Endothelial cell of umbilical vein (primary cell): Measurements from ENCODE around the gene HDAC7. TPM values are rescaled to one million over a fixed set of nuclear protein-coding genes. Genes with fewer than 3 reads are reported as not detected.
A peak's percentile ranks its signal among the peaks of the same experiment; 100 is the strongest.

Source experiments
- BruUV-seq: library from RNA; stranded (reverse); fragments of 400-500 nt; replicated peaks from 2 replicates; lab custom pipeline; 2021; lab: Mats Ljungman, UMichigan
- CTCF ChIA-PET: fragments of 300-600, 350-600 bp; sonication (Branson Sonifier 250); formaldehyde crosslinking; loops from one replicate; lab custom pipeline; 2021; ENCODE audit warnings: antibody characterized with exemption, inconsistent platforms; lab: Charles Lee
- POLR2A ChIA-PET: fragments of 300-600, 350-600 bp; sonication (Branson Sonifier 250); formaldehyde crosslinking; loops from one replicate; lab custom pipeline; 2021; ENCODE audit warnings: antibody characterized with exemption, inconsistent platforms; lab: Charles Lee
- DNase-seq: peaks from one replicate; pipeline ENCODE4 v3.0.0-alpha.2; 2011; ENCODE audit warnings: low read depth, low spot score
- FAIRE-seq: peaks from 2 replicates; lab custom pipeline; 2011; peaks lifted over from hg19 to GRCh38; lab: Jason Lieb, UNC
- H2AFZ ChIP-seq: 2 replicates; pipeline ENCODE4 v1.6.0; 2012; ENCODE audit warnings: low read depth, low read length, control low read depth, inconsistent platforms
- H3K27ac ChIP-seq: 2 replicates; pipeline ENCODE4 v1.5.1; 2011; ENCODE audit warnings: low read depth, mild to moderate bottlenecking, control low read depth, low read length, moderate library complexity; ENCODE audit not compliant: insufficient read depth
- H3K27me3 ChIP-seq, 2 experiments: 2 replicates each; pipeline versions ENCODE4 v1.6.0 to v1.6.1; 2011; ENCODE audit warnings: low read length in 2 of 2, mixed read lengths in 1 of 2; ENCODE audit not compliant: control insufficient read depth in 2 of 2, insufficient read depth in 2 of 2
- H3K36me3 ChIP-seq, 2 experiments: 2 replicates in 1 of 2; 3 replicates in 1 of 2; pipeline ENCODE4 v1.5.1; 2011; ENCODE audit warnings: low read length in 2 of 2, mild to moderate bottlenecking in 1 of 2, moderate library complexity in 1 of 2; ENCODE audit not compliant: control insufficient read depth in 2 of 2, insufficient read depth in 2 of 2; ENCODE audit errors: extremely low read depth in 1 of 2
- H3K4me1 ChIP-seq: 3 replicates; pipeline ENCODE4 v1.5.1; 2011; ENCODE audit warnings: mild to moderate bottlenecking, low read length; ENCODE audit not compliant: control insufficient read depth, insufficient read depth; ENCODE audit errors: extremely low read depth
- H3K4me2 ChIP-seq: 2 replicates; pipeline ENCODE4 v1.6.1; 2011; ENCODE audit warnings: low read length, control low read depth, mixed read lengths; ENCODE audit not compliant: insufficient read depth
- H3K4me3 ChIP-seq, 3 experiments: fragments of 200-600 bp in 1 of 3; sonication (generic), shearing (Covaris generic) in 1 of 3; replicated peaks in 1 of 3; 2 replicates each; pipeline ENCODE4 v1.5.1; 2011 to 2016; ENCODE audit warnings: control low read depth in 3 of 3, low read length in 3 of 3, mild to moderate bottlenecking in 2 of 3, inconsistent platforms in 1 of 3, low read depth in 1 of 3, moderate library complexity in 1 of 3; ENCODE audit not compliant: insufficient read depth in 1 of 3
- H3K79me2 ChIP-seq: 2 replicates; pipeline ENCODE4 v1.6.0; 2012; ENCODE audit warnings: low read length, inconsistent platforms; ENCODE audit not compliant: control insufficient read depth, insufficient read depth
- H3K9ac ChIP-seq: replicated peaks from 2 replicates; pipeline ENCODE3; 2011; ENCODE audit warnings: low read length, control low read depth; ENCODE audit not compliant: insufficient read depth; ENCODE audit errors: extremely low read depth
- H3K9me1 ChIP-seq: replicated peaks from 3 replicates; pipeline ENCODE4 v1.6.0; 2011; ENCODE audit warnings: mild to moderate bottlenecking, low read length; ENCODE audit not compliant: control insufficient read depth, insufficient read depth; ENCODE audit errors: extremely low read depth
- H3K9me3 ChIP-seq: replicated peaks from 2 replicates; pipeline ENCODE4 v1.5.1; 2012; ENCODE audit warnings: low read length, inconsistent platforms; ENCODE audit not compliant: control insufficient read depth, insufficient read depth
- H4K20me1 ChIP-seq: replicated peaks from 2 replicates; pipeline ENCODE3; 2011; ENCODE audit warnings: mild to moderate bottlenecking, low read length; ENCODE audit not compliant: control insufficient read depth, insufficient read depth; ENCODE audit errors: extremely low read depth
- FOS ChIP-seq: IDR thresholded peaks from 2 replicates; pipeline ENCODE4 v1.6.1; 2011; ENCODE audit warnings: mild to moderate bottlenecking, low read length, moderate library complexity, borderline replicate concordance; ENCODE audit not compliant: insufficient read depth
- GATA2 ChIP-seq: IDR thresholded peaks from 2 replicates; pipeline ENCODE4 v1.7.0; 2011; ENCODE audit warnings: low read depth, mild to moderate bottlenecking, moderate library complexity, mixed read lengths, low read length; ENCODE audit not compliant: insufficient read length, insufficient read depth
- POLR2A ChIP-seq: IDR thresholded peaks from 2 replicates; pipeline ENCODE4 v1.6.1; 2012; ENCODE audit warnings: low read depth, mild to moderate bottlenecking, control low read depth, low read length
- POLR2AphosphoS5 ChIP-seq: IDR thresholded peaks from 2 replicates; pipeline ENCODE4 v1.6.1; 2012; ENCODE audit warnings: low read depth, mild to moderate bottlenecking, control low read depth, low read length, moderate library complexity; ENCODE audit not compliant: insufficient read depth
- dilution Hi-C: fragments of 300-500 bp; cut with MboI; formaldehyde crosslinking; loops from one replicate; pipeline ENCODE4 v1.15.0; 2019; ENCODE audit warnings: low sequenced_read_pairs; ENCODE audit not compliant: extremely low pct_ligation_motif_present
- intact Hi-C: fragments of 100-400 bp; cut with micrococcal nuclease; formaldehyde crosslinking; loops from one replicate; pipeline ENCODE4 v1.10.0; 2022
- polyA plus RNA-seq, 4 experiments: library from polyadenylated mRNA; depleted of rRNA in 3 of 4; stranded (reverse) in 3 of 4; unstranded in 1 of 4; fragments of >200 nt; gene quantifications; 2 replicates each; pipeline versions ENCODE4 v1.2.1 to v1.2.3, GENCODE V29; 2011 to 2012; ENCODE audit warnings: missing spikeins in 1 of 4
- total RNA-seq: library from RNA; stranded (reverse); gene quantifications from 2 replicates; pipeline ENCODE4 v1.2.3, GENCODE V29; 2021
- TF ChIP-seq, protein P1 (sequence below): IDR thresholded peaks from 2 replicates; pipeline ENCODE4 v1.6.1; 2011; ENCODE audit not compliant: insufficient read depth, insufficient read length

HDAC7 gene
- total and polyA plus RNA-seq, 2 donors (not counting 3 experiments of a cell fraction or from before 2014, with no cell fraction given): 119 to 249 TPM

DNA sequence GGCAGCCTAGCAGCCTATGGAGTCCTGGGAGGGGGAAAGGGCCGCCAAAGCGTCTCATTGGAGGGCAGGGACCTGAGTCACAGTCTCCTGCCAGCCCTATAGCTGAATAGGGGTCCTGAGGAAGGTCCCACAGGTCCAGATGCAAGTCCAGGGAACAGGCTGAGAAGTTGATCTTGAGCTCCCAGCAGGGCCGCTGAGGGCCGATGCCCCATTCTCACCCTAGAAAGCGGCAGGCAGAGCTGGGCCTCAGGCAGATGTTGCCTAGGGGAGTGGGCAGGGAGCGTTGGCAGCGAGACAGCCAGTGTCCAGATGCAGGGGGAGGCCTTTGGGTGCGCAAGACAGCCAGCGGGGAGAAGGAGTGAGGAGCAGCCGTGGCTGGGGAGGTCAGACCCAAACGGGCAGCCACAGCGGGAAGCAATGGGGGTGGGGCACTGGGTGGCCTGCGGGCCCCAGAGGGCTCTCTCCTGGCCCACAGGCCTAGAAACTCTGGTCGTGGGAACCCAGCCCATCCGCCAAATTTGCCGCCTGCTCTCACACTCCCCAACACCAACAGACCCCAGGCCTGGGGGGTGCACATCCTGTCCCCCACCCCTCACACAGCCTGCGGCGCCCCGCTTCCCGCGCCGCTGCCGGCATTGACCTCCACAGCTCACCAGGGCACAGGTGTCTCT is 1.1 kb downstream of the HDAC7 start:
- DNase-seq (peak; percentile 69), FAIRE-seq (peak; percentile 71)
- CTCF ChIA-PET: interaction anchor here (0.9 to 7.8 kb wide), 10 partner anchors 11 to 112 kb away, joined by 3 to 246 read pairs (median 8); partner anchors contain the start of genes RAPGEF3 and RPAP3
- POLR2A ChIA-PET: interaction anchor here (2.5 to 3.0 kb wide), 2 partner anchors 10 to 17 kb away, joined by 9 to 17 read pairs; no protein-coding TSS in a partner anchor
- dilution Hi-C loops: no loop called here
- H4K20me1 ChIP-seq: no peaks in the 10 kb centered on the region
- H3K36me3 ChIP-seq: peaks cover 4 to 7% of the 10 kb centered on the region in 2 experiments
- no peaks in the 10 kb centered on the region for H3K9me3 ChIP-seq
- no peaks in the 10 kb centered on the region for H3K27me3 ChIP-seq
- peak overlapping the region; percentile 79 to 85 (median 84) for H3K4me3 ChIP-seq
- intact Hi-C loops: loop anchor here (5.0 kb wide), 2 partner anchors 36 to 1446 kb away; partner anchors contain the start of gene SLC38A2
- H3K27ac ChIP-seq: peak overlapping the region; percentile 87
- peak overlapping the region; percentile 91 for H3K9ac ChIP-seq
- peaks cover 60% of the 10 kb centered on the region for H3K79me2 ChIP-seq
- TF ChIP-seq POLR2A: peak; percentile 32
- TF ChIP-seq POLR2AphosphoS5: peak; percentile 32
- TF ChIP-seq GATA2: no peak
- TF ChIP-seq, protein P1, sequence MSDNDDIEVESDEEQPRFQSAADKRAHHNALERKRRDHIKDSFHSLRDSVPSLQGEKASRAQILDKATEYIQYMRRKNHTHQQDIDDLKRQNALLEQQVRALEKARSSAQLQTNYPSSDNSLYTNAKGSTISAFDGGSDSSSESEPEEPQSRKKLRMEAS: no peak
- BruUV-seq: TSS peak; percentile 7
- H3K4me1 ChIP-seq: peaks cover 64% of the 10 kb centered on the region
- peak overlapping the region; percentile 89 for H3K4me2 ChIP-seq
- H3K9me1 ChIP-seq: no peaks in the 10 kb centered on the region
- no peak overlapping the region for H2AFZ ChIP-seq

DNA sequence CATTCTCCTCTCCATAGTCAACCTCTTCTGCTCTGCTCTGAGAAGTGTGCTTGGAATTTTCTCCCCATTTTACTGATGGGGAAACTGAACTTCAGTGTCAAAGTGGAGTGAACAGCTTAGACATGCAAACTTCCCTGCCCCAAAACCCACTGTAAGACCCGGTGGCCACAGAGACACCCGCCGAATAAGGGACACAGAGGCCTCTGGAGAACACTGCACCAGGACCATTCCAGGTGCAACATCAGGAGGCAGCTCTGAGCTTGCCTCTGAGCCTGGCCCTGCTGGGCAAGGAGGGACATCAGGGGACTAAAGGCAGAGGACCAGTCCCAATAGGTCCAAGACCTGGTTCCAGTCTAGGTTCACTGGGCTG is 1.7 kb downstream of the HDAC7 start:
- Histone ChIP-seq H2AFZ (no peak overlapping the region), H3K4me3 (peak overlapping the region; percentile 79 to 85 (median 84)), H3K27ac (peak overlapping the region; percentile 87), H3K79me2 (peaks cover 66% of the 10 kb centered on the region), H4K20me1 (no peaks in the 10 kb centered on the region), H3K9me3 (no peaks in the 10 kb centered on the region), H3K27me3 (no peaks in the 10 kb centered on the region), H3K9me1 (no peaks in the 10 kb centered on the region), H3K4me2 (peak overlapping the region; percentile 89), H3K36me3 (peaks cover 4 to 7% of the 10 kb centered on the region in 2 experiments), H3K4me1 (peaks cover 70% of the 10 kb centered on the region), H3K9ac (peak overlapping the region; percentile 91)
- CTCF ChIA-PET: interaction anchor here (0.9 to 7.8 kb wide), 12 partner anchors 10 to 112 kb away, joined by 3 to 246 read pairs (median 4); partner anchors contain the start of genes RAPGEF3 and RPAP3
- intact Hi-C loops (loop anchor here (5.0 kb wide), 2 partner anchors 36 to 1446 kb away; partner anchors contain the start of gene SLC38A2), dilution Hi-C loops (no loop called here)
- FAIRE-seq: no peak
- POLR2A ChIA-PET: interaction anchor here (2.5 to 3.0 kb wide), 2 partner anchors 10 to 16 kb away, joined by 9 to 17 read pairs; no protein-coding TSS in a partner anchor
- DNase-seq: no peak
- TF ChIP-seq POLR2AphosphoS5 (peak; percentile 7), FOS (no peak)
- TSS peak; percentile 35 for BruUV-seq
